Mucosa of descending colon (tissue), 3 donors: Measurements from ENCODE around the gene HMG20A. TPM values are rescaled to one million over a fixed set of nuclear protein-coding genes. Genes with fewer than 3 reads are reported as not detected.

Experiments
- ATAC-seq: fragments of 200-7000 bp; cut with Tn5 transposase; one replicate; pipeline ENCODE4 v1.9.1; 2020; ENCODE audit warnings: mild to moderate bottlenecking, moderate library complexity
- DNase-seq, 3 donors: peaks; one replicate each; pipeline ENCODE4 v3.0.0-alpha.2; 2020
- H3K36me3 ChIP-seq: fragments of 200-600 bp; one replicate; pipeline ENCODE4 v1.8.0; 2021; ENCODE audit warnings: low read depth, mild to moderate bottlenecking
- H3K4me1 ChIP-seq: fragments of 200-600 bp; one replicate; pipeline ENCODE4 v1.8.0; 2021; ENCODE audit warnings: low read depth, mild to moderate bottlenecking
- H3K4me3 ChIP-seq: fragments of 200-600 bp; one replicate; pipeline ENCODE4 v1.8.0; 2021; ENCODE audit warnings: mild to moderate bottlenecking
- H3K9me3 ChIP-seq: fragments of 200-600 bp; one replicate; pipeline ENCODE4 v1.8.0; 2021; ENCODE audit warnings: mild to moderate bottlenecking
- intact Hi-C, 2 donors: fragments of 100-400 bp; cut with DNase I in 1 of 2; cut with micrococcal nuclease in 1 of 2; formaldehyde crosslinking; loops; one replicate each; pipeline versions ENCODE4 v1.11.0 to v1.11.1; 2022; cut with DNase I, micrococcal nuclease
- total RNA-seq, 3 donors: library from RNA; stranded (reverse); fragmentation: NEBNext Ultra II Directional in 2 of 3; extraction: Animal tissue kit (Norgen Biotek cat#: 25700) in 2 of 3; gene quantifications; one replicate each; pipeline versions ENCODE4 v1.2.1 to v1.2.4, GENCODE V29; 2021 to 2023
- TF ChIP-seq, protein P1 (sequence below): fragments of 200-600 bp; IDR thresholded peaks from one replicate; pipeline ENCODE4 v1.8.0; 2022; ENCODE audit warnings: antibody characterized with exemption, mild to moderate bottlenecking
- donor health status: DM: no; HTN: no; CAD: no; lungs with moderate emphysema.
- donor health status: DM: no; HTN: no; CAD: no.
- donor health status: DM: no; HTN: yes; CAD: no.

The HMG20A gene
- total RNA-seq, 3 donors from 2014 or later: 27.5 to 37.1 (median 34.7) TPM

DNA sequence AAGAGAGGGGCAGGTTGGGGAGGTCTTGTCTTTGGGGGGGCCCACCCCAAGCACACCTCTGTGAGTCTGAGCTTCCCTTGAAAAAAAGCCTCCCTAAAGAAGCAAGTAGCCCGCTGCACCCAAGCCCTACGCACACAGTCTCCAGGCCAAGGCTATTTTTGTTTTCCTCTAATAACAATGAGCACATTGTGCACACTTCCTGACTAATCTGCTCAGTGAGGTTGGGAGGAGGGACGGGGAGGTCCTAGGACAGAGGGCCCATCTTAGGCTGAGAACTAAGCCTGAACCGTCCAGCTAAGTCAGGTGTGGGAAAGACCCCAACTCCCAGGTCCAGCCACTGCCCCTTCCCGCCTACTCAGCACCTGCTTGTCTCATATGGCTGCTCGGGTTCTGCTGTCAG, 87.2 kb downstream of the HMG20A start:
- no peaks in the 10 kb centered on the region for H3K36me3 ChIP-seq
- no peaks in the 10 kb centered on the region for H3K9me3 ChIP-seq
- H3K4me3 ChIP-seq: no peak overlapping the region
- H3K4me1 ChIP-seq: peaks cover 21% of the 10 kb centered on the region
- ATAC-seq: peak; percentile 59
- no peak for DNase-seq
- TF ChIP-seq, protein P1, sequence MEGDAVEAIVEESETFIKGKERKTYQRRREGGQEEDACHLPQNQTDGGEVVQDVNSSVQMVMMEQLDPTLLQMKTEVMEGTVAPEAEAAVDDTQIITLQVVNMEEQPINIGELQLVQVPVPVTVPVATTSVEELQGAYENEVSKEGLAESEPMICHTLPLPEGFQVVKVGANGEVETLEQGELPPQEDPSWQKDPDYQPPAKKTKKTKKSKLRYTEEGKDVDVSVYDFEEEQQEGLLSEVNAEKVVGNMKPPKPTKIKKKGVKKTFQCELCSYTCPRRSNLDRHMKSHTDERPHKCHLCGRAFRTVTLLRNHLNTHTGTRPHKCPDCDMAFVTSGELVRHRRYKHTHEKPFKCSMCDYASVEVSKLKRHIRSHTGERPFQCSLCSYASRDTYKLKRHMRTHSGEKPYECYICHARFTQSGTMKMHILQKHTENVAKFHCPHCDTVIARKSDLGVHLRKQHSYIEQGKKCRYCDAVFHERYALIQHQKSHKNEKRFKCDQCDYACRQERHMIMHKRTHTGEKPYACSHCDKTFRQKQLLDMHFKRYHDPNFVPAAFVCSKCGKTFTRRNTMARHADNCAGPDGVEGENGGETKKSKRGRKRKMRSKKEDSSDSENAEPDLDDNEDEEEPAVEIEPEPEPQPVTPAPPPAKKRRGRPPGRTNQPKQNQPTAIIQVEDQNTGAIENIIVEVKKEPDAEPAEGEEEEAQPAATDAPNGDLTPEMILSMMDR: no peak
- intact Hi-C loops: no loop called here

DNA sequence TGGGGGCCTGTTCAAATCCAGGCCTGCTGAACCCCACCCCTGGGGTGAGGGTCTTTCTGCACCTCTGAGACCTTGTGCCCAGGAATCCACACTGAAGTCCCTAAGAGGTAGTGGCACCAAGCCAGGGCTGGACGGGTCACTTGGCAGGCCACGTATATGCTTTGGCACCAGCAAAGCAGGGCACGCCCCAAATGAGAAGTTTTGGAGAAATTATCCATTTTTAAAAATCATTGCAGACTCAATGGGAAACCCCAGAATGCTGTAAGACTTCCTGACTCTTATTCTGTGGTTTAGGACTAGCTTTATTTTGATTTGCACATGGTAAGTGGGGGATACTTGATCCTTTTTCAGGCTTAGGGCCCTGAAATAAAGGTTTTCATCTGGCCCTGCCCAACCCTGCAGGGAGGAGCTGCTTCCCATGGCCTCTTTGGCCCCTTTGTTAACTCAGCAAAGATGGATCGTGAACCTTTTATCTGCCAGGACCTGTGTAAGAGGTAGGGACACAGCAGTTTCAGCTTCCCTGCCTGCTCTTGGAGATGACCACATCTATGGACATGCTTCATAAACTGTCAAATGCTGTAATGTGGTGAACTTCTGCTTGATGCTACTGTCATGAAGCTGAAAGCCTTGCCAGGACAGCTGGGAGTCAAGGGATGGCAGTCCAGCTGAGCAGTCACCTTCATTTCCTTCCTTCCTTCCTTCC, 88.0 kb downstream of the HMG20A start:
- no peaks in the 10 kb centered on the region for H3K36me3 ChIP-seq
- no peaks in the 10 kb centered on the region for H3K9me3 ChIP-seq
- no peak overlapping the region for H3K4me3 ChIP-seq
- ATAC-seq (no peak), DNase-seq (no peak)
- intact Hi-C loops: no loop called here
- TF ChIP-seq, protein P1: no peak
- peaks cover 21% of the 10 kb centered on the region for H3K4me1 ChIP-seq

DNA sequence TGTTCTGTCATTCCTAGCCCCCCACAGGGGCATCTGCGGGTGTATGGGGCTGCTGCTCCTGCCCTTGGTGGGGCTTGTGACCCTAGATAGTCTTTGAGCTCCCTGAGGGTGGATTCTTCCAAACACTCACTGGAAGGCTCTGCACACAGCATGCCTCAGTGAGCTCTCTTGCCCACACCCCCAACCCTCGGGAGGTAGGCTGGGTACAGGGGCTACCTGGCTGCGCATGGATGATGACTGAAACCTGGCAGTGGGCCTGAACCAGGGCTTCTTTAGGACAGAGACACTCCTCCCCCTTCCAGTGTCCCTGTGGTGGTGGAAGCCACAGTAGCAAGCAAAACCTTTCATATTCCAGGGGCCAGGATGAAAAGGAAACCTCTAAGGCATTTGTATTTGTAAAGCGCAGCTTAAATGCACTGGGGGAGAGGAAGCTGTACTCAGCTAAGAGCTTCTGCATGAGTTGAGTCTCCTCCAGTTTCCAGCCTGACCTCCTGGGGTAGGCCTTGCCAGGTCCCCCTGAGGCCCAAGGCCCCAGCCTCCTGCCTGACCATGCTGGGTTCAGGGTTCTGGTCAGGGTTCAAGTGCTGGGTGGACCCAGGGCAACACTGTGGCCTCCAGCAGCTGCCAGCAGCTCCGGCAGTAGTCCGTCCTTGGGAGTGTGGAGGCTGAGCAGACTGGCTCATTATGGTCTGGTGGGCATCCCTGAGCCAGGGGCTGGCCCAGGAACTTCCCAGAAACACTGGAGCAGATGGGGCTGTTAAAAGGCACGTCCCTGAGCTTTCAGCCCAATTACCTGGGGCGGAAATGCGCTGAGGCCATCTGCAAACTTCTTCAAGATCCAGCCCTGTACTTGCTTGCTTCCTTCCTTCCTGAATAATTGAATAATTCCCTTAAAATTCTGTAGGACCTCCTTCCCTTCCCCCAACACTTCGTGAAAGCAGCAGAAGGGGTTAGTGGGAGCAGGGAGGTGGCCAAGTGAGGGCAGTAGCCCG, 89.7 kb downstream of the HMG20A start:
- H3K36me3 ChIP-seq: no peaks in the 10 kb centered on the region
- no peak for DNase-seq
- no peaks in the 10 kb centered on the region for H3K9me3 ChIP-seq
- intact Hi-C loops: no loop called here
- H3K4me3 ChIP-seq: no peak overlapping the region
- TF ChIP-seq, protein P1: no peak
- ATAC-seq: no peak
- peaks cover 21% of the 10 kb centered on the region for H3K4me1 ChIP-seq

DNA sequence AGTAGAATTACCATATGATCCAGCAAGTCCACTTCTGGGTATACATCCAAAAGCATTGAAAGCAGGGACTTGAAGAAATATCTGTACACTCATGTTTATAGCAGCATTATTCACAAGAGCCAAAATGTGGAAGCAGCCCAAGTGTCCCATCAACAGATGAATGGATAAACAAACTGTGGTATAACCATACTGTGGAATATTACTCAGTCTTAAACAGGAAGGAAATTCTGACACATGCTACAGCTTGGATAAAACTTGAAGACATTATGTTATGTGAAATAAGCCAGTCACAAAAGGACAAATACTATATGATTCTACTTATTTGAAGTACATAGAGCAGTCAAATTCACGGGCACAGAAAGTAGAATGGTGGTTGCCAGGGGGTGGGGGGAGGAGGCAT, 91.2 kb downstream of the HMG20A start:
- TF ChIP-seq, protein P1: no peak
- Histone ChIP-seq H3K4me3 (no peak overlapping the region), H3K4me1 (peaks cover 12% of the 10 kb centered on the region), H3K36me3 (no peaks in the 10 kb centered on the region), H3K9me3 (no peaks in the 10 kb centered on the region)
- ATAC-seq (no peak), DNase-seq (no peak)
- intact Hi-C loops: no loop called here

DNA sequence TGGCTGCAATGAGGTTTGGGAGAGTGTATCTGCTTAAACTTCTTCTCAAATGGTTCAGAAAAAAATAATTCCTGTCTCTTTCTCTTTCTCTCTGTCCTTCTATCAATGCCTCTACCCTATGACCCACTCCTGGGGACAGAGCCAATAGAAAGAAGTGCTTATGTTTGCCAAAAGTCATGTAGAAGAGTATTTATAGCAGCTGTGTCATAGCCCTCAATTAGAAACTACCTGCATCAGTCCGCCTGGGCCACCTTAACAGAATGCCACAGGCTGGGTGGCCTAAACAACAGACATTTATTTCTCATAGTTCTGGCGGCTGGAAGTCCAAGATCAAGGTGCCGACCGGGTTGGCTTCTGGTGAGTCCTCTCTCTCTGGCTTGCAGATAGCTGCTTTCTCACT, 92.5 kb downstream of the HMG20A start:
- TF ChIP-seq, protein P1: no peak
- DNase-seq: no peak
- ATAC-seq: no peak
- H3K4me1 ChIP-seq: no peaks in the 10 kb centered on the region
- no peaks in the 10 kb centered on the region for H3K36me3 ChIP-seq
- intact Hi-C loops: no loop called here
- H3K9me3 ChIP-seq: no peaks in the 10 kb centered on the region
- no peak overlapping the region for H3K4me3 ChIP-seq
